NCI-H748 treated with DMSO at 0.1 percent for 48 hours (cell line): ENCODE results near the gene PANX2.

Source experiments
- DNase-seq: peaks from one replicate; lab custom pipeline; 2025; lab: John Stamatoyannopoulos, UW

Gene PANX2

DNA sequence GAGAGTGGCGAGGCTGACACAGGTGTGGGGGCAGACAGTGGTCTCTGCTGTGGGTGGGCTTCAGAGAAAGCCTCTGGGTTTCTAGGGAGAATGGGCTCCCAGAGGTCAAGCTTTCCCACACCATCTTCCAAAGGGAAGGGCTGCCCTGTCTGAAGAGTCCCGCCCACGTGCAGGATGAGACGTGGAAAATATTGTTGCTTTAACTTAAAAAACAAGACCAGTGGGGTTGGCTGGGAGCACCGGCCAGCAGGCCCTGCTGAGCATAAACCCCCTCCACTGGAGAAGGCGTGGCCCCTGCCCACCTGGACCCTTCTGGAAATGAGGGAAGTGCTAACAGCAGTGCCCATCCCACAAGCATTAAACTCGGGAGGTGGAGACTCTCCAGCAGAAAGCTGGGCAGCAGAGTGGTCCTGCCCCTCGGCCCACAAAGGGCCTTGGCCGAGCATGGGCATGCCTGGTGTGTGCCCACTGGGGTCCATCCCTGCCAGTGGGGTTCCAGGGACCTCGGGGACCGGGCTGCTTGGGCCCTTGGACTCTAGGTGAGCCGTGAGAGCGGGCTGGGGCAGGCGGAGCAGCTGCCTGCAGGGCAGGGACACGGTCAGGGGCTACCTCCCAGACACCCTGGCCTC is 45.6 kb downstream of the PANX2 start:
- DNase-seq: no peak

DNA sequence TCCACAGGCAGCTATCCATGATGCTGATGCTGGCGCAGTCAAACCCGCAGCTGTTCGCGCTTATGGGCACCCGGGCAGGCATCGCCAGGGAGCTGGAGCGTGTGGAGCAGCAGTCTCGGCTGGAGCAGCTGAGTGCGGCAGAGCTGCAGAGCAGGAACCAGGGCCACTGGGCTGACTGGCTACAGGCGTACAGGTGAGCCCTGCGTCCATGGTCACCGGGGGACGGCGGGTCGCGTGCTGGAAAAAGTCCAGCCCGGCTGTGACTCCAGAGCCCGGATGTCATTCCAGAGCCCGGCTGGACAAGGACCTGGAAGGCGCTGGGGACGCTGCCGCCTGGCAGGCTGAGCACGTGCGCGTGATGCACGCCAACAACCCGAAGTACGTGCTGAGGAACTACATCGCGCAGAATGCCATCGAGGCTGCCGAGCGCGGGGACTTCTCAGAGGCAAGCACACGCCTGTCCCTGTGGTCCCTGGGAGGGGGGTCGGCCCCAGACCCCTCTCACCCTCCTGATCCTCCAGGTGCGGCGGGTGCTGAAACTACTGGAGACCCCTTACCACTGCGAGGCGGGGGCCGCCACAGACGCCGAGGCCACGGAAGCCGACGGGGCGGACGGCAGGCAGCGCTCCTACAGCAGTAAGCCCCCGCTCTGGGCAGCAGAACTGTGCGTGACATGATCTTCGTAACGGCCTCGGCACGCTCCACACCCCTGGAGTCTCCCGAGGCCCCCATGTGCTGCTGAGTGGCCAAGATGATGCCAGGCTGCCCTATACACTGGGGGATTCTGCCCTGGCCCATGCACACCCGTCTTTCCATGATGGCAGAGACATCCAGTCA is 46.4 kb downstream of the PANX2 start:
- DNase-seq: no peak

DNA sequence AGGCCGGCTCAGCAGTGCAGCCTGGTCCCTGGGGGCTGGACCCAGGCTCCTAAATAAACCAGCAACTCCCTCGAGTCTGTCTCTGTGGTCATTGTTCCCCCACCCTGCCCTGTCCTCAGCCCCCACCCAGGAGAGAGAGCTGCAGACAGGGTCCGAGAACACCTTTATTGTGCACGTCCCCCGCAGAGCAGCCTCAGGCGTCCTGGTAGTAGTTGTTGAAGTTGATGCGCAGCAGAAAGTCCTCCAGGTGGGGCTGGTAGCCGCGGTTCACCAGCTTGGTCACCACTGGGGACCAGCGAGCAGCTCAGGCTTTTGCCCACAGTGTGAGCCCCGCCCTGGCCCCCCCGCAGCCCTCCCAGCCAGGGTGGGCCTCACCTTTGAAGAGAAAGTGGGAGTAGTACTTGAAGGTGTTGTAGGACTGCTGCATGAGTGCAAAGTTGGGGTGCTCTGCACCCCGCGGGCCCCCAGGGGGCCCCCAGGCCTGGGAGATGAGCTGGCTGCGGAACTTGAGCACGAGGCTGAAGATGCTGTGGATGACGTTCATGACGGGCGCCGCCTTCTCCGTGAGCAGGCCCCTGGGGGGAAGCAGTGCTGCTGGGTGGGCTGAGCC is 47.1 kb downstream of the PANX2 start:
- DNase-seq: no peak

DNA sequence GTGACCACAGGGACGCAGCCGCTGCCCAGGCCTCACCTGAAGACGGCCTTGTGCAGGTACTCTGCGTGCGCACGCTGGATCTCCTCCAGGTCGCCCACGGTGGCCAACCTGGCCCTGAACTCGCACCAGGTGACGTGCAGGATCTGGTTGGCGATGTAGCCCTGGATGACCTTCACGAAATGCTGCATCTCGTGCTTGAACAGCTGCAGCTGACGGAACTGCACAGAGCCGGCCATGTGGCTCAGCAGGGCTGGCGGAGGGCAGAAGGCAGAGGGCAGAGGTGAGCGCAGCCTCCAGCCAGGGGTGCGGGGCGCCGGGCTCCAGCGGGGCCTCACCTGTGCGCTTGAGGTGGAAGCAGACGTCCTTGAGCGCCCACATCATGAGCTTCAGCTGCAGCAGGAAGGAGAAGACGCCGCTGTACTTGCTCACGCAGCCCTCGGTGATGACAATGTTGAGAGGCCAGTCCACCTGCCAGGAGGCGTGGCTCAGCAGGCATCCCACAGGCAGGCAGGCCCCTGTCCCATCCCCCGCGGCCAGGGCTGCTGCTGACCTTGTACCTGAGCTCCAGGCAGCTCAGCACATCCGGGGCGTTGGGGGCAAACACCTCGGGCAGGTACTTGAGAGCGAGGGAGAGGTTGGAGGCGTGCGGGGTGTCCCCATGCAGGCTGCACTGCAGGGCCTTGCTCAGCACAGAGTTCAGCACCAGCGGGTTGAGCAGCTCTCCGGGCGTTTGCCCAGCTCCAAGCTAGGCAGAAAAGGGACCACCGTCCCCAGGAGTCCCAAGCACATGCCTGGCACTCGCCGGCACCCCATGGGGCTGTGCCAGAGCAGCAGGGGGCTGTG is 47.8 kb downstream of the PANX2 start:
- DNase-seq: no peak

DNA sequence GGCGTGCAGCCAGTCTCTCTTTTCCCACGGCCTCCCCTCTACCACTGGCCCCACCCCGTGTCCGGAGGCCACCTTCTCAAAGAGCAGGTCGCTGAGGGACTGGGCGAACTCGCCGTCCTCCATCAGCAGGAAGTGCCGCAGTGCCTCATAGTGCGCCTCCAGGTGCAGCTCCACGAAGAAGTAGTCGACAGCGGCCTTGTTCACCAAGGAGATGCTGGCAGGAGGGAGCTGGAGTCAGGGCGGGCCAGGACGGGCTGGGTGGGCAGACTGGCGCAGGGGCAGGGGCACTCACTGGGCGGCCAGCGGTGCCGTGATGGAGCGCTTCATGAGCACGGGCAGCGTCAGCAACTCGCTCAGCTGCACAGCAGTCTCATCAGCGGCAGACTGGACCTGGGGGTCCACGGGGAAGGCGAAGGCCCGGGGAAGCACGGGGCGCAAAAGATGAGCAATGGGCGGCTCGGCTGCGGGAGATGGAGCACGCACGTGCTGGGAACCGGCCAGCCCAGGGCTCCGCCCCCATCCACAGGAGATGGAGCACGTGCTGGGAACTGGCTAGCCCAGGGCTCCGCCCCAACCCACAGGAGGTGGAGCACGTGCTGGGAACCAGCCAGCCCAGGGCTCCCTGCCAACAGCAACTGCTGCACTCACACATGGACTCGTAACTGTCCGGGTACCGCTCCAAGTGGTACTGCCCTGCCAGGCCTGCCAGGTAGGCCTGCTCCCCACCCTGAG is 48.6 kb downstream of the PANX2 start:
- DNase-seq: no peak

DNA sequence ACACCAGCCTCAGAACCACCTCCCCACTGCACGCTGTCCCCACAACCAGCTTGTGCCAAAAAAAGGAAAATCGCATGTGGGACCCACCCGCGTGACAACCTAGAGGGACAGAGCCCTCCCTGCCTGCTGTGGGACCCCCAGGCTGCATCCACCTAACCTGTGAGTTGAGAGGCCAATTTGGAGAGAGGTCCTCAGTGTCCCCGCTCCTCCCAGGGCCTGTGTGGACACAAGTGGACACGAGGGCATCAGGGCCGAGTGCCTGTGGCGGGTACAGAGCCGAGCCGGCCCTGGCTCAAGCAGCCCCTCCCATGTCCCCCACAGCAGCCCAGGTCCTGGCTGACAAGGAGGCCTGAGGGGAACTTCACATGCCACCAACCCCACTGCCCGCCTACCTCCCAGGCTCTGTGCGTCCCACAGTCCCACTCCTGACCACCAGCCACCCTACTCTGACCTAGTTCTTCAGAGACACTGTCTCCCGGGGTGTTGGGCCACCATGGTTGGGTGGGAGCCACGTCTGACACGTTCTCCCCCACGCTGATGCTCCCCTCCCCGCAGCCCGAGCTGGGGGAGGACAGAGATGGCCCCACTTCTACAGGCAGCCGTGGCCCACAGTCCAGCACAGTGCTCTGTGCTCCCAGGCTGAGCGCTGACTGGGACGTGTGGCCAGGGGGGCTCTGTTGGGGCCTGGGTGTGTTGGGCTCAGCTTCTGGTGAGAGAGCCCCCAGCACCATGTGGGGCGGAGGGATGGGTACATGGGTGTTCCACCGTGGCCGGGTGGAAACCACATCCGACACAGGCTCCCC is 49.5 kb downstream of the PANX2 start:
- DNase-seq: no peak

DNA sequence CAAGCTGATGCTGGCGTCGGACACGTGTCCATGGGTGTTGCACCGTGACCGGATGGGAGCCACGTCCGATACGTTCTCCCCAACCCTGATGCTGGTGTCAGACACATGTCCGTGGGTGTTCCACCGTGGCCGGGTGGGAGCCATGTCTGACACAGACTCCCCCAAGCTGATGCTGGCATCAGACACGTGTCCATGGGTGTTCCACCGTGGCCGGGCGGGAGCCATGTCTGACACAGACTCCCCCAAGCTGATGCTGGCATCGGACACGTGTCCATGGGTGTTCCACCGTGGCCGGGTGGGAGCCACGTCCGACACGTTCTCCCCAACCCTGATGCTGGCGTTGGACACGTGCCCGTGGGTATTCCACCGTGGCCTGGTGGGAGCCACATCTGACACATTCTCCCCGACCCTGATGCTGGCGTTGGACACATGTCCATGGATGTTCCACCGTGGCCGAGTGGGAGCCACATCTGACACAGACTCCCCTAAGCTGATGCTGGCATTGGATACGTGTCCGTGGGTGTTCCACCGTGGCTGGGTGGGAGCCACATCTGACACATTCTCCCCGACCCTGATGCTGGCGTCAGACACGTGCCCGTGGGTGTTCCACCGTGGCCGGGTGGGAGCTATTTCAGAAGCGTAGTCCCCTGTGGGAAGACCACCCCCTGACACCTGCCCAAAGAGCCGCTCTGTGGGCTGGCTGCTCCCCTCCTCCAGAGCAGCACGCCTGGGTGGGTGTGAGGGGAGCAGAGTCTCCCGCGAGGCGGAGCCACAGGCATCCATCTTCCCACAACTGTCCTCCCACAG is 50.3 kb downstream of the PANX2 start:
- no peak for DNase-seq

DNA sequence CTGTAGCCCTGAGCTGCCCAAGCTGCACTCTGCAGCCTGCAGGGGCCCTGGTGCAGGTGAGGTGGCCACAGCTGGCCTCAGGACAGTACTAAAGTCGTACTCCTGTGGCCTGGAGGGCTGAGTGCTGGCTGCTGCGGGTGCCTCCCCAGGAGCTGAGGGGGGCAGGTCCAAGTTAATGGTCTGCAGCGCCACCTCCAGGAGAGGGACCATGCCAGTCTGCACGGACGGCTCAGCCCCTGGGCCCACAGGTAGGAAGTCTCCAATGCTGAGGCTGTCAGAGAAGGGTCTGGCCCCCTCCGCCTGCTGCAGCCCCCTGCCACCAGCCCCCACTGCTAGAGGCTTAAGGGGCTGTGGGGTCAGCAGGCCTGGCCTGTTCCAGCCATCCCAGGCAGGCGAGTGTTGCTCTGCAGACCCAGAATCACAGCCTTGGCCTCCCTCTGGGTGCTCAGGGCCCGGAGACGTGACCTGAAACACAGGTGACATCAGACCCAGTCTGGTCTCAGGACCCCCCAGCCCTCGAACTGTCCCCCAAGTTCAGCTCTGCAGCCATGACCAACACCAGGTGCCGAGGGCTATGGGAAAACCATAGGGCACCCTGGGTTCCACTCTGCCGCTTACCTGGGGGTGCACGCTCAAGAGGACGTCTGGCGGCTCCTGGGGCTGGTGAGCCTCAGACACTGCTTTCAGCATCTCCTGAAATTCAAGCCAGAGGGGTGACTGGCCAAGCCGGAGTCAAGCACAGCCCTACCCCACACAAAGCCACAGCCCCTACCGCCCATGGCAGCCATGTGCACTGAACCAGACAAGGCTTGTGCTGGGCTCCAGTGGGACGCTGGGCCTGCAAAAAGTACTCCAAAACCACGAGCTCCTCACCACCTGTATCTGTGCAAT is 51.1 kb downstream of the PANX2 start:
- no peak for DNase-seq

DNA sequence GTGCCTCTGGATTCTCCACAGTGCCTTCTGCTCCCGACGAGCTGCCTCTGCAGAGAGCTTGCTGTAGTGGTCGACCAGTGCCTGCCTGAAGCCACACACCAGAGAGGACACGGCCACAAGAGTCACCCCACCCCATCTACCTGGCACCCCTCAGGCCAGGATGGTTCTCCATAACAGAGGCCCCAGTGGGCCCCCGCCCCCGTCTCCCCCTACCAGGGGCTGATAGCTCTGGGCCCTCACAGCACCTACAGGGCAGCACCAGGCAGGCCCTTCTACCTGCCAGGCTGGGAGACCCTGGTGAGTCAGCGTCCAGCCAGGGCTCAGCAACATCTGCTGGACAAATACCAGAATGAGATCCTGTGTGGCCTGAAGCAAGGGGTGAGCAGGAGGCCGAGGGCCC is 52.0 kb downstream of the PANX2 start:
- no peak for DNase-seq

DNA sequence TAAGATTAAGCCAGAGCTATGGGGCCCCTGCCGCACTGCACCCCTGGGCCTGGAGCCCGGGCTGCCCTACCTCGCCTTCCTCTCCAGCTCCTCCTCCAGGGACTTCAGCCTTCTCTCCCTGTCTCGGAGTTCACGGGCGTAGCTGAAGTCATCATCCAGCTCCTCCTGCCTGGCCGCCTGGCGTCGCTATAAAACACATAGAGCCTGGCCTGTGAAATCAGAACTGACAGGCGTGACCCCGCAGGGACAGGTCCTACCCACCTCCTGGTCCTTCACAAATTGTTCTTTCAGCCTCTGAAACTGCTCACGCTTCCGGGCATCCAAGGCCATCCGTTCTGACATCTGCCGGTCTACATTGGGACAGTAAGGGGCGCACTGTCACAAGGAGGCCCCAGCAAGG is 53.5 kb downstream of the PANX2 start:
- DNase-seq: no peak

DNA sequence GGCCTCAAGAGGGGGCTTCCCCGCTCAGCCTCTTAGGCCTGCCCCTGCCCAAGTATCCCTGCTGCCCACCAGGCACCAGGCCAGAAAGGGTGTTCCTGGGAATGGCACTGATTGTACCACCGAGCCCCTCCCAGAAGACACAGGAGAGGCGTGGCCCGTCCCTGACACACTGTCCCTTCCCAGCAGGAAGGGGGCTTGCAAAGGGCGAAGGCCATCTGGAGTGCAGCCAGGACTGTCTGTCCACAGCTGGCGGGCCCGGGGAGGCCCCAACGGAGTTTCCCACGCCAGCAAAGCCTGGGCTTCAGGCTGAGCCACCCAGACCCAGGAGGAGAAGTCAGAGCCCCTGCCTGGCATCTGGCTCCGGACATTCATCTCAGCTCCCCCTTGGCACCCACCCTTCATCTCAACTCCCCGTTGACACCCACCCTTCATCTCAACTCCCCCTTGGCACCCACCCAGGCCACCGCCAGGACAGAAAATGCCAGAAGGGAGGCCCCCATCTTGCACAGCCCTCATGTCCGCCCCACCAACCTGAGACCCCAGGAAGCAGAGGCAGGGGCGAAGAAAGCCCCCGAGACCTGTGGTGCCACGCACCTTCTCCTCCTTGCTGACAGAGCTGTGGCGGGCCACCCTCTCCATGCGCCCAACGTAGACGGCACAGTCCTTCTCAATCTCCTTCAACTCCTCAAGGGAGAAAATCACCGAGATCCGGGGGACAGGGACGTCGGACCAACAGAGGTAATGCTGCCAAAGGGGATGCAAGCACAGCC is 54.9 kb downstream of the PANX2 start:
- DNase-seq: no peak

DNA sequence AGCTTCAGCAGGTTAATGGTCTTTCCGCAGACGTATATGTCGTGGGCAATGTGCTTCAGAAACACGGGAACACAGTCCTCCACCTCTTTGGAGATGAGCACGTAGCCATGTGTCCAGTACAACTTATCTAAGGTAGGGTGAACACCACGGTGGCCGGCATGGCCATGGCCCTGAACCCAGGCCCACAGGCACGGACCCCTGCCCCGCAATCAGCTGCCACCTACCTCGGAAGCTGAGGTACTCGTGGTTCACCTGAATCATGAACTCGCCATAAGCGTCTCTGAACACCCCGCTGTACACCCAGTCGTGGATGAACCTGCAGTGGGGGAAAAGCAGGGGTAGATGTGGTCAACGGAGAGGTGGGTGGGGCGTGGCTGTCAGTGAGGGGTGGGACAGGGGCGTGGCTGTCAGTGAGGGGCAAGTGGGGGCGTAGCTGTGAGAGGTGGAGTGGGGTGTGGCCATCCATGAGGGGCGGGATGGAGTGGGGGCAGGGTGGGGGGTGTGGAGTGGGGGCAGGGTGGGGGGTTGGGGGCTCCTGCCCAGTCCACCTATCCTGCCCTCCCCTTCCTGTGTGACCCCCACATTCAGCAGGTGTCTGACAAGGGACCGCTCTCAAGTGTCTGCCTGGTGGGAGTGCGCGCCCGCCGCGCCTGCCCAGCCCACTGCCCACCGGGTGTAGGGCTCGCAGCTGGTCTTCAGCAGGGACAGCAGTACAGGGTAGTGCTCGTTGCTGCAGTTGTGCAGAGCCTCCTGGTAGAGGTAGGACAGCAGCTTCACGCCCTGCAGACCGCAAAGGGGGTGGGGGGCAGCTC is 55.7 kb downstream of the PANX2 start:
- DNase-seq: no peak

DNA sequence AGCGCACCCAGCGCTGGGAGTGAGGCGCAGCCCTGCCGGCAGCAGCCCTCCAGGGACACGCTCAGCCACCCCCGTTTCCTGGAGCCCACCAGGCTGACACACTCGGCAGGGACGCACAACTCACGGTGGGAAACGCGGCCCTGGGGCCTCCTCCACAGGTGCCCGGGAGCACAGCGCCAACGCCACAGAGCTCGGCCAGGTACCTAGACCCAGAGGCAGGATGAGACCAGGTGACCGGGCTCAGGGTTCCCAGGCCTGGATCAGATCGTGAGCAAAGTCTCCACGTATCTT is 56.3 kb downstream of the PANX2 start:
- DNase-seq: no peak

DNA sequence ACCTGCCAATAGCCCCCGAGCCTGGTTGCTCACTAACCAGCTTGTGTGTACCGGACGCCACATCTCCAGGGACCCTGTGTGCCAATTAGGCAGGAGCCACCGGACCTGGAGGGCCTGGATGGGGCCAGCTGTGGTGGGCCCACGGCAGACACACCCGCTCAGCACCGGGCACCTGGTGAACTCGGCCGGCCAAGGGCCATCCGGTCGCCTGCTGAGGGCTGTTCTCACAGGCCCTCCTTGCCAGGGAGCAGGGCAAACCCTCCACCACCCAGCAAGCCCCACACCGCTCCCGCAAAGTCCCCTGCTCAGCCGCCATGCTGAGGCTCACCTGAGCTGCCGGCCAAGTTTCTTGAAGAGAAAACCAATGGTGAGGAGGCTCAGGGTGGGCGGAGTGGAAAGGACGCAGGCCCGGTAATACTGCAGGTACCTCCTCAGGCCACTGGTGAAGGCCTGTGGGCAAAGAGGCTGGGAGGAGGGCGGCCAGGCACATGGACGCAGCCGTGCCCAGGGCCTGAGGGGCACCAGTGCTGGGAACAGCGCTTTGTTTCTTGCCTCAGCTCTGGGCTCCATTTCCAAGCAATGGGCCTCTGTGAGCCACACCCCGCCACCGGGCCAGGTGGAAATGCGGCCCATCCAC is 57.2 kb downstream of the PANX2 start:
- no peak for DNase-seq

DNA sequence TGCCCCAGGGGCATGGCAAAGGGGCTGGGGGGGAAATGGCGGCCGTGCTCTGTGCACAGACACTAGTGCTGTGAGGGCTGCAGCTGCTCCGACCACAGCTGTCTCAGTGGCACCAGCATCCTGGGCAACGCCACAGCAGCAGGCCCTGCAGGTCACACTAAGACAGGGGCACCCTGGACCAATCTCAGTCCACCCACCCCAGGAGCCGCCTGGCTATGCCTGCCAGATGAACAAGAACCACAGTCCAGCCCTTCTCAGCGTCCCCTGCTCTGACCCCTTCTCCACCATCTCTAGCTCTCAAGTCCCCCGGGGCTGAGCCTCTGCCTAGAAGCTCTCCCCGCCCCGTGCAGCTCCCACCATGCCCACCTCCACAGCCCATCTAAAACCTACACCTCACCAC is 57.8 kb downstream of the PANX2 start:
- DNase-seq: no peak

DNA sequence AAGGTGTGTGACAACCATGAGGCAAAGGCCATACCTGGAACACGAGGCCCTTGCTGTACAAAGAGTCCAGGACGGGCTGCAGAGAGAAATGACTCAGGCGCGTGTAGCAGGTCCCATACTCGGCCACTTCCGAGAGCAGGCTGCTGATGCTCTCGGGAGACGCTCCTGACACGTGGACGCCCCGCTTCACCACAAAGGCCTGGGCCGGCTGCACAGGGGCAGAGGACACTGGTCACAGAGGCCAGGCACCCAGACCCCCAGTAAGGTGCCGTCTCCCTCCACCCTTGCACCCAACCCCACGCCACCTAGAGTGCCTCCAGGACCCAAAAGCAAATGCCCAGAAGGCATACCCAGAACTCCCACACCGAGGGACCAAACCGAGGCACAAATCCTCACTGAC is 58.8 kb downstream of the PANX2 start:
- no peak for DNase-seq
